ENCODE measurements around the gene PDE11A.

GRCh38 chr2:178112202-178113152 is 39.9 kb upstream of the PDE11A start, which contains the start of gene RBM45:
- TF ChIP-seq POLR2A (IDR thresholded peaks at IDR 0.05; ENCODE audit: low read length) = peak; percentile 89
- TF ChIP-seq GATA1 (IDR thresholded peaks at IDR 0.05; ENCODE audit: low read depth, low read length) = no peak
